OCI-LY7 (cell line): Measurements from ENCODE around the gene MSANTD7.

ENCODE experiments used
- CTCF ChIP-seq: fragments of 200-600 bp; sonication (generic); conservative IDR thresholded peaks from 2 replicates; pipeline ENCODE4 v1.5.1; 2014; ENCODE audit warnings: mild to moderate bottlenecking, antibody characterized with exemption, low read length, moderate library complexity, mixed read lengths
- EZH2phosphoT487 ChIP-seq: fragments of 200-600 bp; sonication (generic); IDR thresholded peaks from 2 replicates; pipeline ENCODE4 v1.6.1; 2018; ENCODE audit warnings: low read depth, borderline replicate concordance, mild to moderate bottlenecking, mixed run types, antibody characterized with exemption, low read length, moderate library complexity, mixed read lengths

GRCh38 chr10:14812271-14812670 lies 25.8 kb upstream of the MSANTD7 start:
- TF ChIP-seq CTCF (no peak), EZH2phosphoT487 (no peak)
